OCI-LY3 (cell line): ENCODE data around the gene GRIN2A.

Source experiments
- H2AFZ ChIP-seq: fragments of 200-600, 300-600 bp; shearing (Covaris generic); 2 replicates; pipeline ENCODE4 v1.6.0; 2014; ENCODE audit warnings: antibody characterized with exemption, low read depth, low read length
- H3K27ac ChIP-seq: fragments of 200-600, 300-600 bp; sonication (generic); 2 replicates; pipeline ENCODE4 v1.5.1; 2014; ENCODE audit warnings: mild to moderate bottlenecking, low read length, moderate library complexity, mixed read lengths
- H3K27me3 ChIP-seq: fragments of 200-600, 300-600 bp; sonication (generic); 2 replicates; pipeline ENCODE4 v1.6.1; 2014; ENCODE audit warnings: low read depth, low read length, mixed read lengths
- H3K36me3 ChIP-seq: fragments of 200-600, 300-600 bp; sonication (generic); replicated peaks from 2 replicates; pipeline ENCODE3; 2014; ENCODE audit warnings: low read depth, low read length, mixed read lengths
- H3K4me1 ChIP-seq: fragments of 300-600, 200-600 bp; sonication (generic); 2 replicates; pipeline ENCODE4 v1.6.1; 2014; ENCODE audit warnings: low read length, mixed read lengths
- H3K4me2 ChIP-seq: fragments of 200-600, 300-600 bp; sonication (generic); 2 replicates; pipeline ENCODE4 v1.6.1; 2014; ENCODE audit warnings: low read length, mixed read lengths
- H3K4me3 ChIP-seq: fragments of 300-600, 200-600 bp; sonication (generic); 2 replicates; pipeline ENCODE4 v1.5.1; 2014; ENCODE audit warnings: antibody characterized with exemption, mild to moderate bottlenecking, low read length, moderate library complexity
- H3K79me2 ChIP-seq: fragments of 300-600, 200-600 bp; shearing (Covaris generic); 2 replicates; pipeline ENCODE4 v1.6.1; 2014; ENCODE audit warnings: mild to moderate bottlenecking, low read length, mixed read lengths
- H3K9ac ChIP-seq: fragments of 300-600, 200-600 bp; shearing (Covaris generic); 2 replicates; pipeline ENCODE4 v1.6.0; 2014; ENCODE audit warnings: mild to moderate bottlenecking, low read length, moderate library complexity
- H3K9me3 ChIP-seq: fragments of 200-600, 300-600 bp; shearing (Covaris generic); 2 replicates; pipeline ENCODE4 v1.6.1; 2014; ENCODE audit warnings: low read length, mixed read lengths; ENCODE audit not compliant: insufficient read depth
- H4K20me1 ChIP-seq: fragments of 200-600, 300-600 bp; sonication (generic); 2 replicates; pipeline ENCODE4 v1.6.1; 2016; ENCODE audit warnings: low read length, mixed read lengths; ENCODE audit not compliant: insufficient read depth
- CTCF ChIP-seq: fragments of 200-600, 300-600 bp; sonication (generic); IDR thresholded peaks from 2 replicates; pipeline ENCODE4 v1.5.1; 2014; ENCODE audit warnings: antibody characterized with exemption, low read length, low read depth
- EZH2phosphoT487 ChIP-seq: fragments of 200-600 bp; shearing (Covaris generic); IDR thresholded peaks from 2 replicates; pipeline ENCODE4 v1.6.1; 2018; ENCODE audit warnings: antibody characterized with exemption, mixed run types, low read depth

Gene GRIN2A

GRCh38 chr16:10219742-10220141, 37.5 kb upstream of the GRIN2A start:
- H2AFZ ChIP-seq: no peak overlapping the region
- no peaks in the 10 kb centered on the region for H3K9me3 ChIP-seq
- H3K4me2 ChIP-seq: no peak overlapping the region
- H3K4me1 ChIP-seq: no peaks in the 10 kb centered on the region
- no peaks in the 10 kb centered on the region for H3K79me2 ChIP-seq
- H3K27ac ChIP-seq: no peak overlapping the region
- no peaks in the 10 kb centered on the region for H4K20me1 ChIP-seq
- no peak overlapping the region for H3K9ac ChIP-seq
- H3K36me3 ChIP-seq: no peaks in the 10 kb centered on the region
- TF ChIP-seq CTCF (no peak), EZH2phosphoT487 (no peak)
- no peak overlapping the region for H3K4me3 ChIP-seq
- H3K27me3 ChIP-seq: peaks cover 4% of the 10 kb centered on the region

DNA sequence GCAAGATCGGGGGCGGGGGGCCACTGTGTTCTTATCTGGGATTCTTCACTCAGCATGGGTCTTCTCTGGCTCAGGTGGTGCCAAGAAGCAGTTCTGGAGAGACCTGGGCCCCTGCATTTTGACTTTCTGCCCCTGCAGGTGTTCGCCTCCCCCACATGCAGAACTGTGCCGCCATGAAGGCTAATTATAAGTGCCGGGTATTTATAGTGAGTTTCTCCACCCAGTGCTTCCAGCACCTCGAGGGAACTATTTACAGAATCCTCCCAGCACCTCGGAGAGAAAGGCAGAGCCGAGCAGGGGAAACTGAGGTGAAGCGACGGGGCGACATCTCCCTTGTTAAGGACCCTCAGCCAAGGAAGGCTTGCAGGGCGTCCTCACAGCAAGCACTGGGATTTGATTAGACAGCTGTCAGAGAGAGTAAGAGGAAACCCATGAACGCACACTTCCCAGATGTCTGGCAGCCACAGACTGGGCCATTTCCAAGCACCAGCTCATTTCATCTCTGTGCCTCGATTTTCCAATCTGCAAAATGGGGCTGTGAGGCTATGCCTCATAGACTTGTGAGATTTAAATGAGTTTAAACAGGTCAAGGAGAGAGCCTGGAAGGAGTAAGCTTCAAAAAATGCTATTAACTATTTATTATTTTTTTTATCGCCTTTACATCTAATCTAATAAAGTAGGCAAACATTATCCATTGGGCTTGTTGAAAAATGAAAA, 36.4 kb upstream of the GRIN2A start:
- Histone ChIP-seq H3K27me3 (peaks cover 4% of the 10 kb centered on the region), H3K4me1 (no peaks in the 10 kb centered on the region), H3K36me3 (no peaks in the 10 kb centered on the region), H3K4me3 (no peak overlapping the region), H3K9ac (no peak overlapping the region), H3K27ac (no peak overlapping the region), H4K20me1 (no peaks in the 10 kb centered on the region), H3K4me2 (no peak overlapping the region), H2AFZ (no peak overlapping the region), H3K9me3 (no peaks in the 10 kb centered on the region), H3K79me2 (no peaks in the 10 kb centered on the region)
- TF ChIP-seq EZH2phosphoT487 (no peak), CTCF (no peak)

DNA sequence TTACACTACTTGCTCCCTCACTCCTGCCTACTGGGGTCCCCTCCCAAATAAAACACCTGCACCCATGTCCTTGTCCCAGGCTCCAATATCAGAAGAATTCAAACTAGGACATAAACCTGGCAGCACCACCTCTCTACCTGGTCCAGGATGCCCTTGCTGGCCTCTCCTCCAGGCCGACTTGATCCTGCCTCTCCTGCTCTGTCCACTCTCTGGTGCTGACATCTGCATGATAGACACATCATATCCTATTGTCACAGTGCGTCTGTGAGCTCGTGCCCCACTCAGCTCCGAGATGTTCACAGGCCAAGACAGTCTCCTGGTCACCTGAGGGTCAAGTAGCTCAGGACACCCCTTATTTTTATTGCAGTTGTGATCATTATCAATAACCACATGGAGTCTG, 31.5 kb upstream of the GRIN2A start:
- H3K27me3 ChIP-seq: no peaks in the 10 kb centered on the region; the same call in 1 of the 2 replicates

GRCh38 chr16:10210944-10211343, 28.7 kb upstream of the GRIN2A start:
- TF ChIP-seq CTCF (no peak), EZH2phosphoT487 (no peak)
- Histone ChIP-seq H3K27me3 (no peaks in the 10 kb centered on the region), H3K79me2 (no peaks in the 10 kb centered on the region), H2AFZ (no peak overlapping the region), H3K36me3 (no peaks in the 10 kb centered on the region), H3K9me3 (no peaks in the 10 kb centered on the region), H3K9ac (no peak overlapping the region), H3K27ac (no peak overlapping the region), H3K4me2 (no peak overlapping the region), H4K20me1 (no peaks in the 10 kb centered on the region), H3K4me3 (no peak overlapping the region), H3K4me1 (no peaks in the 10 kb centered on the region)

More for the DNA sequence above, 31.5 kb upstream of the GRIN2A start:
- no peaks in the 10 kb centered on the region for H3K4me1 ChIP-seq
- H3K4me3 ChIP-seq: no peak overlapping the region
- no peak overlapping the region for H3K4me2 ChIP-seq
- H2AFZ ChIP-seq: no peak overlapping the region
- H3K27ac ChIP-seq: no peak overlapping the region
- H4K20me1 ChIP-seq: no peaks in the 10 kb centered on the region
- no peaks in the 10 kb centered on the region for H3K79me2 ChIP-seq
- no peak for TF ChIP-seq CTCF
- no peak for TF ChIP-seq EZH2phosphoT487
- no peaks in the 10 kb centered on the region for H3K36me3 ChIP-seq
- no peaks in the 10 kb centered on the region for H3K9me3 ChIP-seq
- H3K9ac ChIP-seq: no peak overlapping the region
